ENCODE data around the gene ZNF564. TPM values are rescaled to one million over a fixed set of nuclear protein-coding genes. Genes with fewer than 3 reads are reported as not detected.

ZNF564 gene
- total RNA-seq, 1 donor from 2014 or later: 18.8 TPM

GRCh38 chr19:12544401-12544876, 6.8 kb downstream of the ZNF564 start:
- DNase-seq (ENCODE audit: low spot score): no peak
- Mint-ChIP-seq H3K4me3 (ENCODE audit: unreplicated experiment) (peak overlapping the region; percentile 37), H3K36me3 (ENCODE audit: low read depth, unreplicated experiment) (peaks cover 50% of the 10 kb centered on the region), H3K9me3 (ENCODE audit: unreplicated experiment) (peaks cover 16% of the 10 kb centered on the region), H3K4me1 (ENCODE audit: unreplicated experiment) (peaks cover 11% of the 10 kb centered on the region), H3K27me3 (ENCODE audit: unreplicated experiment) (peaks cover 3% of the 10 kb centered on the region), H3K27ac (ENCODE audit: unreplicated experiment) (no peak overlapping the region)
- TF ChIP-seq, protein P1, sequence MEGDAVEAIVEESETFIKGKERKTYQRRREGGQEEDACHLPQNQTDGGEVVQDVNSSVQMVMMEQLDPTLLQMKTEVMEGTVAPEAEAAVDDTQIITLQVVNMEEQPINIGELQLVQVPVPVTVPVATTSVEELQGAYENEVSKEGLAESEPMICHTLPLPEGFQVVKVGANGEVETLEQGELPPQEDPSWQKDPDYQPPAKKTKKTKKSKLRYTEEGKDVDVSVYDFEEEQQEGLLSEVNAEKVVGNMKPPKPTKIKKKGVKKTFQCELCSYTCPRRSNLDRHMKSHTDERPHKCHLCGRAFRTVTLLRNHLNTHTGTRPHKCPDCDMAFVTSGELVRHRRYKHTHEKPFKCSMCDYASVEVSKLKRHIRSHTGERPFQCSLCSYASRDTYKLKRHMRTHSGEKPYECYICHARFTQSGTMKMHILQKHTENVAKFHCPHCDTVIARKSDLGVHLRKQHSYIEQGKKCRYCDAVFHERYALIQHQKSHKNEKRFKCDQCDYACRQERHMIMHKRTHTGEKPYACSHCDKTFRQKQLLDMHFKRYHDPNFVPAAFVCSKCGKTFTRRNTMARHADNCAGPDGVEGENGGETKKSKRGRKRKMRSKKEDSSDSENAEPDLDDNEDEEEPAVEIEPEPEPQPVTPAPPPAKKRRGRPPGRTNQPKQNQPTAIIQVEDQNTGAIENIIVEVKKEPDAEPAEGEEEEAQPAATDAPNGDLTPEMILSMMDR (IDR thresholded peaks at IDR 0.05; ENCODE audit: unreplicated experiment): no peak

- no peak for DNase-seq (ENCODE audit: low spot score)
- H3K4me3 Mint-ChIP-seq (ENCODE audit: unreplicated experiment): no peak overlapping the region
- TF ChIP-seq, protein P1 (IDR thresholded peaks at IDR 0.05; ENCODE audit: unreplicated experiment): no peak
- H3K36me3 Mint-ChIP-seq (ENCODE audit: low read depth, unreplicated experiment): peaks cover 48% of the 10 kb centered on the region
- H3K27me3 Mint-ChIP-seq (ENCODE audit: unreplicated experiment): peaks cover 3% of the 10 kb centered on the region
- peaks cover 16% of the 10 kb centered on the region for H3K9me3 Mint-ChIP-seq (ENCODE audit: unreplicated experiment)
- H3K4me1 Mint-ChIP-seq (ENCODE audit: unreplicated experiment): peaks cover 5% of the 10 kb centered on the region
- H3K27ac Mint-ChIP-seq (ENCODE audit: unreplicated experiment): no peak overlapping the region
Observed at GRCh38 chr19:12543855-12544254, 7.4 kb downstream of the ZNF564 start.

DNA sequence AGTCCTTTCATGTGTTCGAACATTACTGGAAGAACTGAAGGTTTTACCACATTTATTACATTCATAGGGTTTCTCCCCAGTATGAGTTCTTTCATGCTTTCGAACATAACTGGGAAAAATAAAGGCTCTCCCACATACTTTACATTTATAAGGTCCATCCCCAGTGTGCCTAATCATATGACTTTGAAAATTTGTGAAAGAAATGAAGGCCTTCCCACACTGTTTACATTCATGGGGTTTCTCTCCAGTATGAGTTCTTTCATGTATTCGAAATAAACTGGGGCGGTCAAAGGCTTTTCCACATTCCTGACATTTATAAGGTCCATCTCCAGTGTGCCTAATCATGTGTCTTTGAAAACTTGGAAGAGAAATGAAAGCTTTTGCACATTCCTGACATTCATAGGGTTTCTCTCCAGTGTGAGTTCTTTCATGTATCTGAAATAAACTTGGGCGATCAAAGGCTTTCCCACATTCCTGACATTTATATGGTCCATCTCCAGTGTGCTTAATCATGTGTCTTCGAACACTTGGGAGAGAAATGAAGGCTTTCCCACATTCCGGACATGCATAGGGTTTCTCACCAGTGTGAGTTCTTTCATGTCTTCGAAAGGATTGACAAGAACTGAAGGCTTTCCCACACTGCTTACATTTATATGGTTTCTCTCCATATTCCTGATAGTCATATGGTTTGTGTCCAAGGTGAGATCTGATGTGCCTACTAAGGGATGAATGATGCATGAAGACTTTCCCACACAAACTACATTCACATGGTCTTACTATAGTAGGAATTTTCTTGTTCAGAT, 24.0 kb downstream of the ZNF564 start:
- H3K27ac Mint-ChIP-seq (ENCODE audit: unreplicated experiment): no peak overlapping the region
- TF ChIP-seq, protein P1 (IDR thresholded peaks at IDR 0.05; ENCODE audit: unreplicated experiment): no peak
- H3K9me3 Mint-ChIP-seq (ENCODE audit: unreplicated experiment): peaks cover 81% of the 10 kb centered on the region
- no peaks in the 10 kb centered on the region for H3K4me1 Mint-ChIP-seq (ENCODE audit: unreplicated experiment)
- DNase-seq (ENCODE audit: low spot score): no peak
- H3K27me3 Mint-ChIP-seq (ENCODE audit: unreplicated experiment): peaks cover 21% of the 10 kb centered on the region
- peaks cover 92% of the 10 kb centered on the region for H3K36me3 Mint-ChIP-seq (ENCODE audit: low read depth, unreplicated experiment)
- H3K4me3 Mint-ChIP-seq (ENCODE audit: unreplicated experiment): peak overlapping the region; percentile 86

- peaks cover 93% of the 10 kb centered on the region for H3K36me3 Mint-ChIP-seq (ENCODE audit: low read depth, unreplicated experiment)
- peaks cover 24% of the 10 kb centered on the region for H3K27me3 Mint-ChIP-seq (ENCODE audit: unreplicated experiment)
- H3K4me3 Mint-ChIP-seq (ENCODE audit: unreplicated experiment): peak overlapping the region; percentile 86
- TF ChIP-seq, protein P1 (IDR thresholded peaks at IDR 0.05; ENCODE audit: unreplicated experiment): no peak
- peaks cover 84% of the 10 kb centered on the region for H3K9me3 Mint-ChIP-seq (ENCODE audit: unreplicated experiment)
- H3K27ac Mint-ChIP-seq (ENCODE audit: unreplicated experiment): no peak overlapping the region
- no peak for DNase-seq (ENCODE audit: low spot score)
- no peaks in the 10 kb centered on the region for H3K4me1 Mint-ChIP-seq (ENCODE audit: unreplicated experiment)
Observed at GRCh38 chr19:12526542-12526941, 24.7 kb downstream of the ZNF564 start.

DNA sequence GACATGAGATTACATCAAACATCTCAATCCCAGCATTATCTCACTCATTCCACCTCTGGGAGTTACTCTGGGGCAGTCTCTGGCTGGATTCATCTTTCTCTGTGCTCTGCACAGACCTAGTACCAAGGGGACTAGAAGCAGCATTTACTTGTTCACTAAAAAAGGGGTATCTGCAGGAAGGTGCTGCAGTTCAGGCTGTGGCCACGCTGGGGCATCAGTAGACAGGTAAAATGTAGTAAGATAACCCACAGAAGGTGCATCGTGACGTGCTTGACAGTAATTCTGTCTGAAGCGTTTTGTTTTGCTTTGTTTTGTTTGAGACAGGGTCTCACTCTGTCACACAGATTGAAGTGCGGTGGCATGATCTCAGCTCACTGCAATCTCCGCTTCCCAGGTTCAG, 29.3 kb downstream of the ZNF564 start:
- Mint-ChIP-seq H3K9me3 (ENCODE audit: unreplicated experiment) (peaks cover 61% of the 10 kb centered on the region), H3K27me3 (ENCODE audit: unreplicated experiment) (peaks cover 28% of the 10 kb centered on the region), H3K36me3 (ENCODE audit: low read depth, unreplicated experiment) (peaks cover 81% of the 10 kb centered on the region), H3K27ac (ENCODE audit: unreplicated experiment) (no peak overlapping the region), H3K4me1 (ENCODE audit: unreplicated experiment) (no peaks in the 10 kb centered on the region), H3K4me3 (ENCODE audit: unreplicated experiment) (peak overlapping the region; percentile 76)
- DNase-seq (ENCODE audit: low spot score): no peak
- TF ChIP-seq, protein P1 (IDR thresholded peaks at IDR 0.05; ENCODE audit: unreplicated experiment): no peak
